ENCODE results near the gene ATXN10.
"Not testable (repeated sequence)": the region's sequence is repeated elsewhere in the genome, so short reads cannot be mapped to it uniquely, and the experiment has no call there.

The ATXN10 gene

DNA sequence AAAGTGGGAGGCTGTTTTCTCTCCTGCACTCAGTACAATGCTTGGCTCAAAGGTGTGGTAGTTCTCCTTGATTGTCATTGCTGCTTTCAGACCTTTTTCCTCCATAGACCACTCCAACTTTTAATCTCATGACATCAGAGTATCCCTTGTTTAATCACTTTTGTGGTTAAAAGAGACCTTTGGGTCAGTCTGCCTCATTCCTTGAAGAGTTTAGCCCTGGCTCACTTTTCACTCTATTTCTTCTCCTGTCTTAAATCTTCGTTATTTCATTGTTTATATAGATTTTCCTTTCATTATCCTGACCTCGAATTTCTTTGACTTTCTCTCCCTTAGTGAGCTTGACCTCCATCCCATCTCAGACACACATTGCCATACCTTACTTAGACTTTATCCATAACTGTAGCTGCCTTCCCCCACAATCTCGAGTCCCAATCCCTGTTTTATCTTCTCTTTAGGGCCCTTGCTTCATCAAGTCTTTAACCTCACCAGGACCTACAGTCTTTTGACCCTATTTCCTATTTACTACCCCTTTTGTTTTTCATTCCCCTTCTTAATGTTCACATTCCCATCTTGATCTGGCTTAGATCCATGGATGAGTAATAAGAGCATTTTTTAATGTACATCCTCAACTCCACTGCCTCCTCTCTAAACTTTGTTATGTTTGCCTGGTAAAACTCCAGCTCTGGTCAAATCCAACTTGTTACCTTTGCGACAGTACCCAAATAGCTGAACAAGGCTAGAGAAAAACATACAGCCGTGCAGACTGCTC lies 9.5 kb downstream of the ATXN10 start:
- FAIRE-seq = no peak

DNA sequence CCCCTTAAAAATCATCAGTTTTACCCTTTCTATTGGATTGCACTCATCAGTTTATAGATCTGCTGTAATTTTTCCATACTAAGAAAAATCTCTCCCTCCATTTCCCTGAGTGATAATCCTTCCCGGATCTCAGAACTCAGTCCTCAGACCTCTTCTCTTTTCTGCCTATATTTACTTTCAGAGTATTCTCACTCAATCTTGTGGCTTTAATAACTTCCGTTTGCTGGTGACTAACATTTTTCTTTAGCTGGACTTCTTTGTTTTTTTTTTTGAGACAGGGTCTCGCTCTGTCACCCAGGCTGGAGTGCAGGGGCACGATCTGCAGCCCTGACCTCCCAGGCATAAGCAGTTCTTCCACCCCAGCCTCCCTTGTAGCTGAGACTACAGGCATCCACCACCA lies 10.4 kb downstream of the ATXN10 start:
- FAIRE-seq = no peak

DNA sequence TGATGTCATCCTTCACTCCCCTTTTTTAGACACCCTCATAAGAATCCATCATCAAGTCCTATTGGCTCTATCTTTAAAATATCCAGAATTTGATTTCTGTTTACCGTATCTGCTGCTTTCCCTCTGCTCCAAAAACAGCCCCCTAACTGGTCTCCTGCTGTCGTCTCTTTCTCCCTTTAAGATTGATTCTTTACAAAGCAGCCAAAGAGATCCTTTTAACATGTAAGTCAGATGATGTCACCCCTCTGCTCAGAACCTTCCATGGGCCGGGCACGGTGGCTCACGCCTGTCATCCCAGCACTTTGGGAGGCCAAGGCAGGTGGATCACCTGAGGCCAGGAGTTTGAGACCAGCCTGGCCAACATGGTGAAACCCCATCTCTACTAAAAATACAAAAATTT lies 11.1 kb downstream of the ATXN10 start:
- FAIRE-seq = not testable (repeated sequence)

DNA sequence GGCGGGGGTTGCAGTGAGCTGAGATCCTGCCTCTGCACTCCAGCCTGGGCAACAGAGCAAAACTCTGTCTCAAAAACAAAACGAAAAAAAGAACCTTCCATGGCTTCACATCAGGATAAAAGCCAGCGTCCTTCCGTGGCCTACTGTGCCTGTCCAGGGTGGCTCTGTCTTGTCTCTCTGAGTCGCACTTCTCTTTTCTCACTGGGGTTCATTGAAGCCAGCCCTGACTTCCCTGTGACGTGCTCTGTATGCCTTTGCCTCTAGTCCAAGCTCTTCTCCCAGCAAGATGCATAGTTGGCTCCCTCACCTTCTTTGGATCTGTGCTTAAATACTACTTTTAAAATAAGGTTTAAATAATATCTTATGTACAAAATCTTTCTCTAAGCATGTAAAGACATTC lies 11.6 kb downstream of the ATXN10 start:
- FAIRE-seq = no peak

DNA sequence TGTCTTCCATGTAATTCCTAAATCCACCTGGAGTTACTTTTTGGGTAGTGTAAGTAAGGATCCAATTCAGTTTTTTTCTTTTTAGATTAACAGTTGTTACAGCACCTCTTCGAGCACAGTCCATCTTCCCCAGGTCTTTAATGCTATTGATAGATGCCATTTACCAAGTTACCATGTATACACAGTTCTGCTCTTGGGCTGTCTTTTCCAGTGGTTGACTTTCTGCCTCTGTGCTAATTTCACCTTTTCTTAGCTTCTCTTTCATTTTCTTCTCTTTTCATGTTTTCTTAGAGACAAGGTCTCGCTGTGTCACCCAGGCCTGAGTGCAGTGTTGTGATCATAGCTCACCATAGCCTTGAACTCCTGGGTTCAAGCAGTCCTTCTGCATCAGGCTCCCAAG lies 12.0 kb downstream of the ATXN10 start:
- no peak for FAIRE-seq

DNA sequence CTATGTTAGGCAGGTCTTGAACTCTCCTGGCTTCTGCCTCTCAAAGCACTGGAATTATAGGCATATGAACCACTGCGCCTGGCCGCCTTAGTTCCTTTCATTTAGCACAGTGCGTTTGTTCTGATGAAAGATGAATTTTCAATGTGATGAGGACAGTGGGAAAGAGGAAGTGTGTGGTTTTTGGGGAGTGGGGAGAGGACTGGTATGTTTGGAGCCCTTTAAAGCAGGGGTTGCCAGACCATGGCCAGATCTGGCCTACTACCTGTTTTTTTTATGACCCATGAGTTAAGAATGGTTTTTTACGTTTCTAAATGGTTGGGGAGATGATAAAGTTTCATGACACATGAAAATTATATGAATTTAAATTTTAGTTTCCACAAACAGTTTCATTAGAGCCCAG lies 12.5 kb downstream of the ATXN10 start:
- FAIRE-seq = no peak

DNA sequence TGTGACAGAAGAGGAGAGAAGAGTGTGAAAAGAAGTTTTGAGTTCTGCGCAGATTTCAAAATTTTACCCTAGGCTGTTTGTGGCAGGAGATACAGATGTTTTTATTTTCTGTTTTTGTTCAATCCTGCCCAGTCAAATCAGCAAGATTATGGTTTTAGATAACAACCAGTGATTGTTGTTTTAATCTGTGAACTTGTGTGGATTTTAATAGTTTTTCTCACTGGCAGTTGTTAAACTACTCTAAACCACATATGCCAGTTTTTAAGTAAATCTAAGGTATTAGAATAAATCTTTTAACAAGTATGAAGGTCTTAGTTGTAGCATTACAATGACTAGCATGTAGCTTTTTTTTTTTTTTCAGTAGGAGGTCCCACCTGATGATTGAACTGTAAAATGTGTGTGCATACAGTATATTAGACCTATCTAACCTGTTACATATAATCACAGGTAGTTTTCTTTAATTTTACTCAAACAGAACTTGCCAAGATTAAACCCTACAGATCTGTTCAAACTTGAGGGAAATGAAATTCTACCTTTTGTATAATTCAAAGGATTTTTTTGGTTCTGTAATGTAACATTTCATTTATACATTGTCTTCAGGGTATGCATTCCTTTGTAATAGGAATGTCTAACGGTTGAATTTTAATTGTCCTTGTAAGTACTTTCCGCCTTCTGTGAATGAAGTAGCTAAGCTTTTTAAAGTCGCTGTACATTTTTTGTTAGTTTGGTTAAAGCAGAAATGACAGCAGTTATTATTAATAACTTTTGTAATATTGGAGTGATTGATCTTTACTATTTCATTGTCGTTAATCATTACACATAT lies 13.3 kb downstream of the ATXN10 start:
- no peak for FAIRE-seq

DNA sequence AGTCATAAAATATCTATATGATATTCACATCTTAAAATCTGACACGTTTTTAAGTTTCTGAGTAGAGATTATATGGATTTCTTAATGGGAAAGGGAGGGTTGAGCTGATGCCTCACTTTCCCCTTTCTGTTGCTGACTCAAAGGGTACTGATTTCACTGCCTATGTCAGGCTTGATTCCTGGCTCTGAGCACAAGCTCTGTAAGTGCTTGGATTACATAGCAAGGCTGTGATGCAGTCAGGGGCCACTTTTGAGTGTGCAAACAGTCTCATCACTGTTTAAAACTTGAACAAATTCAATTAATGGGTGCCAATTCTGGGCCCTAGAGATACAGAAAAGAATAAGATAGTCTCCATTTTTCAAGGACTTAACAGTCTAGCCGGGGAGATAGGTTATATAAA lies 14.4 kb downstream of the ATXN10 start:
- FAIRE-seq = no peak

DNA sequence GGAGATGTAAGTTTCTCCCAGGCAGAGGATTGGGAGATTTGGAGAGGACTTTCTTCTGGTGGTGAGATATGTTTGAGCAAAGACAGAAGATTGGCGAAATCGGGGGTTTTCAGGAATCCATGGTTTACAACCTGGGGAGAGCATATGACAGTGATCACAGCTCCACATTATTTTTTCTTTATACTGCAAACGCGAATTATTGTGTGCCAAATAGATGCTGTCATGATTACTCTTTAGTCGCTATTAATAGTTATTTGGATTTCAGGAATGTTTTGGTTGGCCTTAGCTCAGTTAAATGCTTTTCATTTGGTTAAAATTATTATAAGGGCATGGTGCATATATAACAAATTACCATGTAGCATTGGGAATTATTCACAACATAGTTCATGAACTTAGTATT lies 15.2 kb downstream of the ATXN10 start:
- no peak for FAIRE-seq

DNA sequence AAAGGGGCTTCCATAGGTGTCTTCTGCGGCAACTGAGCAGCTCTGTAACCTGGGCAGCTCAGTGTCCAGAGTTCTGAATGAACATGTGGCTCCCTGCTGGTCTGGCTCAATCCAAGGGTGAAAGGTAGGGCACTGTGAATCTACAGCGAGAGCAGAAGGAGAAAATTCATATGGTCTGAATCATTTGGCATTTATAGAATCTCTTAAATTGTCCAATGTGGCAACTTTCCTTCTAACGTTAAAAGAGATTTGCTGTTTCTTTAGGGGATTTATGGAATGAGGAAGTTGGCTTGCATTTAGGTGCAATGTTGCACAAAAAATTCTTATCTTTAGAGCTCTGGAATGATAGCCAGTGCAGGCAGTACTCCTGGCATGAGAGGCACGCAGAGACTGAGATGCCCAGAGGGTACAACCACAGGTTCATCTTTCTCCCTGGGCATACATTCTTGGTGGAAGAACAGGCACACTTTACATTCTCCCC lies 17.0 kb downstream of the ATXN10 start:
- no peak for FAIRE-seq

DNA sequence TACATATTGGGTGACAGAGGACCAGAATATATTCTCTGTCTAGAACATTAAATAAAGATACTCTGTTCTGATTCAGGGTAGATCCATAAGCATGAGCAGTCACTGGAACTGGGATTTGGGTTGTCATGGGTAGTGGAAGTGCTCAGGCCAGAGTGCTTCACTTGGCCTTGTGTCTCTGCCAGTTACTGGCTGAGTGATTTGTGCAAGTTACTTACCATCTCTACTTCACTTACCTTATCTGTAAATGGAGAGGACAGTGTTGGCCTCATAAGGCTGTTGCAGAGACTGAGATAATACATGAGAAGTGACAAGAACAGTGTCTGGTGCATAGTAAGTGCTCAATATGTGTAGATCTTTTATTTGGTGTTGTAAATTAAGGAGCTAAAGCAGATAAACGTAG lies 17.6 kb downstream of the ATXN10 start:
- no peak for FAIRE-seq

DNA sequence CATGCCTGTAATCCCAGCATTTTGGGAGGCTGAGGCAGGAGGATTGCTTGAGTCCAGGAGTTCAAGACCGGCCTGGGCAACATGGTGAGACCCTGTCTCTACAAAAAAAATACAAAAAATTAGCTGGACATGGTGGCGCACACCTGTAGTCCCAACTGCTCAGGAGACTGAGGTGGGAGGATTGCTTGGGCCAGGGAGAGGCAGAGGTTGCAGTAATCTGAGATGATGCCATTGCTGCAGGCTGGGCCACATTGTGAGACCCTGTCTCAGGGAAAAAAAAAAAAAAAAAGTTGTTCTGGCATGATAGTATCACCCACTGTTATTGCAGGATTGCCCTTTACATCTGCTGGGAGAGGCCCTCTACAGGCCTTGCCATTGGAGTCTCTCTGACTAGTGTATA lies 18.4 kb downstream of the ATXN10 start:
- FAIRE-seq = no peak

DNA sequence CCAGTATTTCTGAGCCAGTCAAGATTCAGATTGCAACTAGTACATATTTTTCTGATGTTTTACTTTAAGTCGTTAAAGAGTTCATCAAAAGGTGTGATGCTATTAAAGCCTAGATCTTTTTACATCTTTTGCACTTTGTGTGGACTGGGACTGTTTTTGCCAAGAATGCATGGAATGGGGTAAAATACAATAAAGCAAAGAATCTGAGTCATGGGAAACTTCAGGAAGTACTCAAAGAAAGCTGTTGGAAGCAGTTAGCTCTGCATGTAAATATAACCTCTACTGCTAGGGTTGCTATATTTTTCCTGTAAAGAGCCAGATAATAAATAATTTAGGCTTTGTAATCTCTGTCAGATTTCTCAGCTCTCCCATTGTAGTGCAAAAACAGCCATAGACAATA lies 20.9 kb downstream of the ATXN10 start:
- no peak for FAIRE-seq

DNA sequence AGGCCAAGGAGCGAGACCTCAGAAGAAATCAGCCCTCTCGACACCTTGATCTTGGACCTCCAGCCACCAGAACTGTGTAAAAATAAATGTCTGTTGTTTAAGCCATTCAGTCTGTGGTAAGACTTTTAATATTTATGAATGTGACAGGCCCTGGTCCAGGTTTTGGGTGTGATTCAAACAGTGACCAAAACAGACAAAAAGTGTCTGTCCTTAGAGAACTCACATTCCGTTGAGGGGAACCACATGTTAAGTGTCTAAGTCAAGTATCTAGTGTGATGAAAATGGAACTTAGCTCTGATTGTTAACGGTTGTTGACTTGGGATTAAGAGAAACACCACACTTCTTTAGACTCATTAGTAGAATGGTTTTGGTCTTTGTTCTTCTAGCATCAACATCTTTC lies 22.2 kb downstream of the ATXN10 start:
- FAIRE-seq = no peak

DNA sequence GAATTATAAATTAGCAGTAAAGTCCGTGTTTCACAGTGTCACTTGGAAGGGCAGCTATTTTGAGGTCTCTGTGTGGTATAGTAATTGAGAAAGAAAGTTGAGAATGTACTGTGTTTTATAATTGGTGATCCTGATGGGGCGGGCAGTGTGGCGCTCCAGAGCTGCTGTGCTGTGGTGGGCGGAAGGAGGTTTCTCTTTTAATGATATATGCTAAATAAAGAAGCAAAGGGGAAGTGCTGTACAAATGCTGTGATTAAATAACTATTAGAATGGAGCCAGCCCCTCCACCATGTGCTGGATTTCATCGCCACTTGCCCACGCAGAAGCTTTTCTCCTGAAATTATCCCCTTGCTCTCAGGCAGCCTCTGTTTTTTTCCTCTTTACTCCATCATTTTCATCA lies 24.6 kb downstream of the ATXN10 start:
- no peak for FAIRE-seq

DNA sequence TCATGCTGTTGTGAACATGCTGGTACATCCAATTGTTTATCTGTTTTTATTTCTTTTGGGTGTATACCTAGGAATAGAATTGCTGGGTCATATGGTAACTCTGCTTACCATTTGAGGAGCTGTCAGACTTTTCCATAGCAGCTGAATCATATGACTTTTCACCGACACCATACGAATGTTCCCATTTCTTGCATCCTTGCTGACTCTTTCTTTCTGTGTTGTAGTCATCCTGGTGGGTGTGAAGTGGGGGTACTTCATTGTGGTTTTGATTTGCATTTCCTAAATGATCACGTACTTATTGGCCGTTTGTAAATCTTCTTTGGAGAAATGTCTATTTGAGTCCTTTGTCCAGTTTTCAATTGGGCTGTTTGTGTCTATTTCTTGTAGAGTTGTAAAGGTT lies 26.5 kb downstream of the ATXN10 start:
- FAIRE-seq = no peak

DNA sequence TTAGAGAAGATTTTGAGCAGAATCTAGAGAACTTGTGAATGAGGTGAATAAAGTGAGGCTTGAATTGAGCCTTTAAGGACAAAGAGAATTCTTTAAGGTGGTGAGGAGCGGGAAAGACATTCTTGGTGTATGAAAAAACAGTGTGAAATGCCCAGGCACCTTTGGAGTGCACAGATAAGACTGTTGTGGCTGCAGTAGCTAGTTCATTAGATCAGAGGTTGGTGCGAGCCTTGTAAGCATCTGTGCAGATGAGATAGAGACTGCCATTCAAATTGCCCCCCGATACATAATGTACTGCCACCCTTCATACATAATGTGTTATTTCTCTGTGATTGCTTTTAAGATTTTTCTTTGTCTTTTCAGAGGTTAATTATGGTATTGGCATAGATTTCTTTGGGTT lies 31.3 kb downstream of the ATXN10 start:
- FAIRE-seq = no peak

DNA sequence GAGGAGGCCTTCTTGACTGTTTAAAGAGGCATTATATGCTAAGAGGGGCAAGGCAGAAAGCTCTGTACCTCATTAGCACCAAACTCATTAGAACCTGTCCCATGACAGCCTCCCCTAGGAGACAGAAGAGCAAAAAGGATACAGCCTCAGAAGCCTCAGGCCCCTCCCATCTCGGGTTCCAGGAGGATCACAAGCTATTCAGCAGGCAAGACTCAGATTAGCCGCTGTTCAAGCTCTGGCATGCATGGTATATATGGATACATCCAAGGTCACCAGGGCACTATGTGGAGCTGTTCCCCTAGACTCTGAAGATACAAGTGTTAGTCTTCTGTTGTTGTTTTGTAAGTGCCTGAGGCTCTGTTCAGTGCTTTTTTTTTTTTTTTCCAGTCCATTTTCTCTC lies 32.1 kb downstream of the ATXN10 start:
- no peak for FAIRE-seq

DNA sequence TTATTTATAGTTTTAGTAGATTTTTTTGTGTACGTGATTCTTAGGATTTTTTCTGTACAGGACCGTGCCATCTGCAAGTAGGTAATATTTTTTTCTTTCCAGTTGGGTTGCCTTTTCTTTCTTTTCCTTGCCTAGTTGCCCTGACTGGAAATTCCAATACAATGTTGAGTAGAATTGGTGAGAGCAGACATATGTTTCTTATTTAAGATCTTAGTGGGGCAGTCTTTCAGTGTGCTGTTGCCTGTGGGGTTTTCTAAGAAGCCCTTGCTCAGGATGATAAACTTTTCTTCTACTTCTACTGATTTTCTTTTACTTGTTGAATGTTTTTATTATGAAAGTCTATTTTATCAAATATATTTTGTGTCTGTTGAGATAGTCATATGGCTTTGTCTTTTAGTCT lies 33.0 kb downstream of the ATXN10 start:
- no peak for FAIRE-seq

DNA sequence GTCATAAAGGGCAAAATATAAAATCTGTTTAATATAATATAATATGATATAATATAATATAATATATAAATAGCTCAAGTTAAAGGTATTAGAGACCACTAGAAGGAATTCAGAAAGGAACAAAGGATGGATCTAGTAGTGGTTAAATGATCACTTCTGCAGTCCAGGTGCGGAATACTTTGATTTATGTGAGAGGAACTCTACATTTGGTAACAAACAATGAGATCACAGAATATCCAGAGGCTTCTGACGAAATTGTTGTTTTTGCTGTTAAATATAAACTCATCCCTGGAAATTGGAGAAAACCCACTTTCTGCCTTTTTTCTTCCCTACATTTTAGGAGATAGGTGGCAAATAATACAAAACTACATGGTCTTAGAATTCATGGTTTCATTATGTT lies 36.0 kb downstream of the ATXN10 start:
- no peak for FAIRE-seq

DNA sequence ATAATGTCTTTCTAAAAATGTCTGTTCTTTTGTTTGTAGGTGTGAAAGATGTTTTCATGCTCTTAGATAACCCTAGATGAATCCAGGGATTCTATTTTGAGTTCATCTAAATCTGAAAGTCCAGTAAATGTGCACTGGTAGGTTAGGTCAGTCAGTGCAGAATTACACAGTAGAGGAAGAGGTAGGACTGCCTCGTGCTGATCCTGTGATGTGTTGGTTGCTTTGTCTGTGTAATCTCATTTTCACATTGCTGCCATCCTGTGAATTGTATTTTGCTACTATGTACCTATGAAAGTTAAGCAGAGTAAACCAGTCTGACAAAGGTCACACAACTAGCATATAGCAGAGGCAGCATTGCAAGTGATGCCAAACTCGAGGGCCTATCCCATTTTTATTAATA lies 36.5 kb downstream of the ATXN10 start:
- no peak for FAIRE-seq

DNA sequence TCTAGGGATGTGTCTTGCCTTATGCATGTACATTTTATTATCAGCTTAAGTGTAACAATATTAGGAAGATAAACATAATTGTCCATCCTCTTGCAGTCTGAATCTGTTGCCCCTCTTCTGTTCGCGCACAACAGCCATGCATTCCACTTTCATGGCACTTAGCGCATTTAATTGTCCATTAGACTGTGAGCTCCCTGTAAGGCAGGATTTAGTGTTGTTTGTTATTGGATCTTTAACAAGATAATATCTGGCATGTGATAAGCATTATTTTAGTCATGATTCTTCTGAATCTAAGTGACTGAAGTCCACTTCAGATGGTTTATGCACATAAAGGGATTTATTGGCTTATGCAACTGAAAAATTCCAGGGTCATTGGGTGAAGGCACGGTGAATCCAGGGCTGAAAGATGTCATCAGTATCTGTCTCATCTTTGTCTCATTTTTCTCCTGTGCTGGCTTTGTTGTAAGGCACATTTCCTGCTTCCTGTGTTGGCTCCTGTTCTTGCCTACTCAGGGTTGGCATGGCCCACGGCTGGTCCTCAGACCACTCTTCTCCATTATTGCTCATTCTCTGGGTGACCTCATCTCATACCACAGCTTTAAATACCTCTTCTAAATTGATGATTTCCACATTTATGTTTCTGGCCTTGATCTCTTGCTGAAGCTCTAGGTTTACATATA lies 37.6 kb downstream of the ATXN10 start:
- no peak for FAIRE-seq

DNA sequence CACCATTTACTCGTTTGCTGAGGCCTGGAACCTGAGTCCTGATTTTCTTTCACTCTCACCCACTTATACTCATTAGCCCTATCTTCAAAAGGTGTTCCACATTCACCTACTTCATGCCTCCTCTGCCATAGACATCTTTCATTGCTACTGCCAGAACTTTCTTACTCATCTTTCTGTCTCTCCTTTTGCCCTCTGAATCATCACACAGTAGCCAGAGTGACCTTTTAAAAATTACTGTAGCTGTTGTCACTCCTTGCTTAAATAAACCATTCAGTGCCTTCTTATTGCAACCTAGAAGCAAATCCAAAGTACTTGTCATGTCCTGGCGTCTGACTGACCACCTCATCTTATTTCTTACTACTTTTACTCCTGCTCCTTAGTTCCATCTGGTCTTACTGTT lies 38.2 kb downstream of the ATXN10 start:
- FAIRE-seq = no peak

DNA sequence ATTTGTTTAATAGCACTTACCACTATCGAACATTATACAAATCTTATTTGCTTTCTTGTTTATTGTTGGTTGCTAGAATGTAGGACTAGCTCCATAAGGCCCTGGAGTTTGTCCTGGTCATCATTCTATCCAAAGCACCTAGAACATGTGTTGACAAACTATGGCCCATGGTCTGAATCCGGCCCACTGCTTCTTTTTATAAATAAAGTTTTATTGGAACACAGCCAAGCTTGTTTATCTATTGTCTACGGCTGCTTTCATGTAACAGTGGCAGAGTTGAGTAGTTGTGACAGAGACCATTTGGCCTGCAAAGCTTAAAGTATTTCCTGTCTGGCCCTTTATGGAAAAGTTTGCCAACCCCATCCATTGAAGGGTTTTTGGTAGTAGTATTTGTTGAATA lies 38.8 kb downstream of the ATXN10 start:
- FAIRE-seq = no peak
